Spleen (tissue), 11 donors: Measurements from ENCODE around the gene CALHM3. TPM values are rescaled to one million over a fixed set of nuclear protein-coding genes. Genes with fewer than 3 reads are reported as not detected.

Source experiments
- DNase-seq: peaks from one replicate; pipeline ENCODE4 v3.0.0-alpha.2; 2020
- H3K27ac ChIP-seq, 8 donors: fragments of 200-600 bp; sonication (generic) in 7 of 8; 1 replicate in 4 of 8; 2 replicates in 4 of 8; pipeline versions ENCODE4 v1.5.0 to v1.8.0; 2016 to 2021; ENCODE audit warnings: inconsistent platforms in 4 of 8, mild to moderate bottlenecking in 4 of 8, moderate library complexity in 1 of 8
- H3K27me3 ChIP-seq, 7 donors: fragments of 200-600 bp; sonication (generic) in 6 of 7; replicated peaks in 1 of 7; 1 replicate in 4 of 7; 2 replicates in 3 of 7; pipeline versions ENCODE4 v1.5.0 to v1.8.0; 2016 to 2021; ENCODE audit warnings: inconsistent platforms in 3 of 7, mild to moderate bottlenecking in 1 of 7
- H3K36me3 ChIP-seq, 6 donors: fragments of 200-600 bp; sonication (generic) in 5 of 6; 1 replicate in 4 of 6; 2 replicates in 2 of 6; pipeline versions ENCODE4 v1.5.0 to v1.8.0; 2016 to 2021; ENCODE audit warnings: inconsistent platforms in 2 of 6
- H3K4me1 ChIP-seq, 6 donors: fragments of 200-600 bp; sonication (generic) in 5 of 6; 1 replicate in 3 of 6; 2 replicates in 3 of 6; pipeline versions ENCODE4 v1.5.0 to v1.8.0; 2016 to 2021; ENCODE audit warnings: inconsistent platforms in 3 of 6
- H3K4me3 ChIP-seq, 8 donors: fragments of 200-600 bp; sonication (generic) in 7 of 8; 1 replicate in 4 of 8; 2 replicates in 4 of 8; pipeline versions ENCODE4 v1.5.0 to v1.8.0; 2016 to 2021; ENCODE audit warnings: inconsistent platforms in 4 of 8, mild to moderate bottlenecking in 4 of 8, moderate library complexity in 2 of 8
- H3K9me3 ChIP-seq, 8 donors: fragments of 200-600 bp; sonication (generic) in 7 of 8; 1 replicate in 4 of 8; 2 replicates in 4 of 8; pipeline versions ENCODE4 v1.5.0 to v1.8.0; 2016 to 2021; ENCODE audit warnings: inconsistent platforms in 4 of 8
- POLR2A ChIP-seq, 3 donors: fragments of 450-650 bp; IDR thresholded peaks; one replicate each; pipeline ENCODE4 v1.5.1; 2017; ENCODE audit warnings: antibody characterized with exemption in 3 of 3, mild to moderate bottlenecking in 1 of 3
- POLR2AphosphoS5 ChIP-seq, 3 donors: sonication (generic); formaldehyde crosslinking; IDR thresholded peaks; one replicate each; pipeline ENCODE4 v1.5.1; 2017; ENCODE audit warnings: antibody characterized with exemption in 3 of 3
- WGBS, 5 donors: extraction: QIAGEN DNeasy Blood & Tissue Kit in 3 of 5; methylation state at CpG; one replicate each; pipeline versions ENCODE4 v1.1.5 to v1.1.7; 2013 to 2018; 5-methylcytosine and 5-hydroxymethylcytosine counted together
- intact Hi-C: fragments of 100-400 bp; cut with DNase I; formaldehyde crosslinking; loops from one replicate; pipeline ENCODE4 v1.15.0; 2023; ENCODE audit warnings: low total_unique reads
- polyA plus RNA-seq, 3 donors: library from polyadenylated mRNA; stranded (reverse); fragments of 200-250 nt; gene quantifications; one replicate each; pipeline ENCODE4 v1.2.1, GENCODE V29; 2013
- total RNA-seq, 7 donors: library from RNA; depleted of rRNA in 3 of 7; stranded (reverse); fragments of >200 nt in 3 of 7; fragmentation: NEBNext Ultra II Directional in 4 of 7; extraction: Animal tissue kit (Norgen Biotek cat#: 25700) in 4 of 7; gene quantifications; one replicate each; pipeline versions ENCODE4 v1.1.0 to v1.2.1, GENCODE V29; 2016 to 2021
- TF ChIP-seq, protein P1 (sequence below), 11 experiments: fragments of 200-600 bp in 7 of 11; fragments of 450-650 bp in 4 of 11; sonication (generic) in 4 of 11; IDR thresholded peaks in 8 of 11; conservative IDR thresholded peaks in 3 of 11; 1 replicate in 7 of 11; 2 replicates in 4 of 11; pipeline versions ENCODE4 v1.4.0 to v1.8.0; 2016 to 2021; ENCODE audit warnings: antibody characterized with exemption in 11 of 11, inconsistent platforms in 4 of 11, mild to moderate bottlenecking in 1 of 11
- donor health status: healthy with polysubstance abuse.
- donor health status: DM: no; HTN: no; CAD: no; lungs with moderate emphysema.
- donor health status: DM: no; HTN: no; CAD: no.
- donor health status: Bipolar disorder and iron deficiency.
- donor health status: healthy.
- donor health status: DM: no; HTN: no; CAD: no.
- donor health status: DM: yes; HTN: yes; CAD: no.

The CALHM3 gene
- total and polyA plus RNA-seq, 10 donors = 0.03 TPM; not detected in 9

DNA sequence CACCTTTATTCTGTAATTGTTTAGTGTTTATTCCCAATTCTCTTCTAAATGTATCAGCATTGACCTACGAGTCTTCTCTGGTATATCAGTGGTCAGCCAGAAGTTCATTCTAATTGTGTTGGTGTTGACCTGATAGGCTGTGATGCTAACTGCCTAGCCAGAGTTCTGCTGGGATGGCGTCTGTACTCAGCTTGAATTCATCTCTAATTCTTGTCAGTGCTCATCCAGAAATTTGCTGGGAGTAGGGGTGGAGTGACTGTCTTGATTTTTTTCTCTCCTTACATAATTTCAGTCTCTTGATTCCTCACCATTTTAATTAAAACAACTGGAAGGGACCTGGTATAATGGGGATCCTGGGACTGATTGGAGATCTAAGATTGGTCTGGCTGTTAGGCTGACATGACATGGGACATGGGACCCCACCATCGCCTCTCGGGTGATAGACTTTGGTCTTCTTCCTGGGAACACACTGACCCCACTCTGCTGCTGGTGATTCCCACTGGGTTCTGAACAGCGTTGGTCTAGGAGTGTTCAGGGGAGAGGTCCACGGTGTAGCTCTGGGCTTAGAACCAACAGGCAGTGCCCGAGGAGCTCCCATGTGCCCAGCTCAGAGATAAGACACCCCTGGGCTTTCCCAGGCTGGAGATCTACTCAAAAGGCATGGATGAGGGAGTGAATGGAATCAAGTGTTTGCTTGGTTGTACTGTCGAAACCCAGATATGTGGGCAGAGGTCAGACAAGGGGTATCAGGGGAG lies 18.3 kb upstream of the CALHM3 start:
- Histone ChIP-seq H3K9me3 (no peaks in the 10 kb centered on the region), H3K36me3 (no peaks in the 10 kb centered on the region), H3K4me3 (no peak overlapping the region), H3K4me1 (peaks cover 7 to 26% (median 18%) of the 10 kb centered on the region in 6 donors), H3K27ac (no peak overlapping the region), H3K27me3 (peaks cover 0 to 68% (median 27%) of the 10 kb centered on the region in 7 donors)
- 75 to 93% (median 90%) methylated on average over 8 of the region's 8 CpGs for WGBS, 5 donors
- peak; percentile 47 for DNase-seq
- intact Hi-C loops = no loop called here
- TF ChIP-seq POLR2AphosphoS5 (IDR thresholded peaks at IDR 0.05) (no peak), POLR2A (IDR thresholded peaks at IDR 0.05) (no peak)
- TF ChIP-seq, protein P1, sequence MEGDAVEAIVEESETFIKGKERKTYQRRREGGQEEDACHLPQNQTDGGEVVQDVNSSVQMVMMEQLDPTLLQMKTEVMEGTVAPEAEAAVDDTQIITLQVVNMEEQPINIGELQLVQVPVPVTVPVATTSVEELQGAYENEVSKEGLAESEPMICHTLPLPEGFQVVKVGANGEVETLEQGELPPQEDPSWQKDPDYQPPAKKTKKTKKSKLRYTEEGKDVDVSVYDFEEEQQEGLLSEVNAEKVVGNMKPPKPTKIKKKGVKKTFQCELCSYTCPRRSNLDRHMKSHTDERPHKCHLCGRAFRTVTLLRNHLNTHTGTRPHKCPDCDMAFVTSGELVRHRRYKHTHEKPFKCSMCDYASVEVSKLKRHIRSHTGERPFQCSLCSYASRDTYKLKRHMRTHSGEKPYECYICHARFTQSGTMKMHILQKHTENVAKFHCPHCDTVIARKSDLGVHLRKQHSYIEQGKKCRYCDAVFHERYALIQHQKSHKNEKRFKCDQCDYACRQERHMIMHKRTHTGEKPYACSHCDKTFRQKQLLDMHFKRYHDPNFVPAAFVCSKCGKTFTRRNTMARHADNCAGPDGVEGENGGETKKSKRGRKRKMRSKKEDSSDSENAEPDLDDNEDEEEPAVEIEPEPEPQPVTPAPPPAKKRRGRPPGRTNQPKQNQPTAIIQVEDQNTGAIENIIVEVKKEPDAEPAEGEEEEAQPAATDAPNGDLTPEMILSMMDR (IDR thresholded peaks at IDR 0.05 in 8 of 11, conservative IDR thresholded peaks at IDR 0.05 in 3 of 11) = no peak

DNA sequence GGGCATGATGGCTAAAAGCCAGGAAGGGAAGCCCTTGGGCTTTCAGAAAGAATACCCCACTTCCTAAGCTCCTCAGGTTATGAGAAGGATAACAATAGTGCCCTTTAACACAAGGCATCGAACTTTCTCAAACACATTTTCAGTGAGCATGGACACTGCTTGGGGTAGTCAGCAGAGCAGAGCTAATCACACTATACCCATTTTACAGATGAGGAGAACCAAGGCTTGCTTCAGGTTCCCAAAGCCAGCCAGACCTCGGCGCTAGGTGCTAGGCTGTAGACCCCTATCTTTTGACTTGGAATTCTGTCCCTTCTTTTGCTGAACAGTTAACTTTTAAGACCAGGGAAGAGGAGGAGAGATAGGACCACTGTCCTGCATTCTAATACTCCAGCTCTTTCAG lies 16.3 kb upstream of the CALHM3 start:
- H3K27me3 ChIP-seq = peaks cover 0 to 64% (median 27%) of the 10 kb centered on the region in 7 donors
- 84 to 90% (median 87%) methylated on average over 3 of the region's 3 CpGs for WGBS, 5 donors
- no peaks in the 10 kb centered on the region for H3K9me3 ChIP-seq
- H3K4me1 ChIP-seq = peaks cover 7 to 38% (median 24%) of the 10 kb centered on the region in 6 donors
- DNase-seq = no peak
- H3K4me3 ChIP-seq = no peak overlapping the region
- intact Hi-C loops = no loop called here
- no peak overlapping the region for H3K27ac ChIP-seq
- no peaks in the 10 kb centered on the region for H3K36me3 ChIP-seq
- TF ChIP-seq POLR2A (IDR thresholded peaks at IDR 0.05) = no peak
- TF ChIP-seq, protein P1 (IDR thresholded peaks at IDR 0.05 in 8 of 11, conservative IDR thresholded peaks at IDR 0.05 in 3 of 11) = no peak
- TF ChIP-seq POLR2AphosphoS5 (IDR thresholded peaks at IDR 0.05) = no peak

DNA sequence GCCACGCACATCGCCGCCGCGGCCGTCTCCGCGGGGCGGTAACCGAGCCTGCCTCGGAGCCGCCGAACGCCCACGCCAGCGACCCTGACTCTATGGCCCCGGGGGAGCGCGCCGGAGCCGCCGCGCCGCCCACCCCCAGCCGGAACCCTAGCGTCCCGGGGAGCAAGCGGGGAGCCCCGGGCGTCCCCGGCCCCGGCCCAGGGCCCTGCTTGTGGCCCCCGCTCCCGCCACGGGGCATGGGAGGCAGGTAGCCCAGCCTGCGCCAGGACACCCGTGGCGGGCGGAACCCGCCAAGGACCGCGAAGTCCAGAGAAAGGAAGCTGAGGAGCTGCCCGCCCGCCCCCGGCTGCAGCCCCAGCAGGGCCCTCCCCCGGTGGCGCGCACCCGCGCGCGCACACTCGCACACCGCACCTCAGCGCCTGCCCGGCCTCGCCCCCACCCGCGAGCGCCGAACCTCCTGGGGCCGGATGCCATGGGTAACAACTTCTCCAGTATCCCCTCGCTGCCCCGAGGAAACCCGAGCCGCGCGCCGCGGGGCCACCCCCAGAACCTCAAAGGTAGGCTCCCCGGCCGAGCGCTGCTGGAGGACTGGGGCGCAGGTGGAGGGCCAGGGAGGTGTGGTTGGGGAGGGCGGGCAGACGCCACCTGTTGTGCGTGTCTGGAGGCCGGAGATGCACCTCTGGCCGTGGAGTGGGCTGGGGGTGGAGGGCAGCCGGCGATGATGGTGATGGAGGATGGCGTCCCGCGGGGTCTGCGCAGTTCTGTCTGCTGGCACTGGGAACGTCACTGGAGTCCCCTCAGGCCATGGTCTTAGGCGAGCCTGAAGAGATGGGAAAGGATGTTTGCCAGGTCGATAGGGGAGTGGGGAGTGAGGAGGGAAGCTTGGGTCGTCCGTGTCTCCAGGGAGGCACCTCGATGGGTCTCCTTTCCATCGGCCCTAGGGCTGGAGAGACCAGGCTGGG lies 15.2 kb upstream of the CALHM3 start:
- Histone ChIP-seq H3K27ac (no peak overlapping the region), H3K9me3 (no peaks in the 10 kb centered on the region), H3K4me1 (peaks cover 7 to 40% (median 24%) of the 10 kb centered on the region in 6 donors), H3K27me3 (peaks cover 0 to 55% (median 27%) of the 10 kb centered on the region in 7 donors), H3K36me3 (no peaks in the 10 kb centered on the region), H3K4me3 (peak overlapping the region; percentile 38 to 82 (median 60))
- intact Hi-C loops = no loop called here
- peak; percentile 75 for DNase-seq
- TF ChIP-seq, protein P1 (IDR thresholded peaks at IDR 0.05 in 8 of 11, conservative IDR thresholded peaks at IDR 0.05 in 3 of 11) = no peak
- no peak for TF ChIP-seq POLR2A (IDR thresholded peaks at IDR 0.05)
- TF ChIP-seq POLR2AphosphoS5 (IDR thresholded peaks at IDR 0.05) = no peak
- 1 to 19% (median 3%) methylated on average over 13 to 92 of the region's 92 CpGs for WGBS, 5 donors
